K562 (cell line): ENCODE measurements around the gene EXOC3L2. TPM values are rescaled to one million over a fixed set of nuclear protein-coding genes. Genes with fewer than 3 reads are reported as not detected.
A peak's percentile ranks its signal among the peaks of the same experiment; 100 is the strongest.

Experiments
- ATAC-seq: fragments of 200-7000 bp; cut with Tn5 transposase; 3 replicates; pipeline ENCODE4 v1.9.1; 2020; ENCODE audit warnings: moderate library complexity
- BruUV-seq: library from RNA; stranded (reverse); fragments of 400-500 nt; replicated peaks from 2 replicates; lab custom pipeline; 2021; lab: Mats Ljungman, UMichigan
- CTCF ChIA-PET: fragments of 300-600 bp; formaldehyde crosslinking; extraction: SDS; loops from one replicate; lab custom pipeline; 2021; ENCODE audit warnings: low intra/inter-chr PET ratio; lab: Yijun Ruan, JAX
- POLR2A ChIA-PET: fragments of 300-600, 350-650 bp; sonication (Branson Sonifier 250); formaldehyde crosslinking; extraction: SDS; loops from one replicate; lab custom pipeline; 2021; ENCODE audit warnings: antibody characterized with exemption, inconsistent platforms; lab: Yijun Ruan, JAX
- DNase-seq, 4 experiments: peaks; one replicate each; pipeline versions ENCODE4 v3.0.0 to v3.0.0-alpha.2; 2011 to 2018; ENCODE audit warnings: low spot score in 3 of 4, mixed read lengths in 3 of 4; ENCODE audit errors: extremely low read depth in 1 of 4
- FAIRE-seq: peaks from 2 replicates; lab custom pipeline; 2011; peaks lifted over from hg19 to GRCh38; lab: Jason Lieb, UNC
- H2AFZ ChIP-seq: 2 replicates; pipeline ENCODE4 v1.6.0; 2011; ENCODE audit warnings: low read depth, low read length, control low read depth, inconsistent platforms
- H3K27ac ChIP-seq: fragments of 200-600 bp; 3 replicates; pipeline ENCODE4 v1.8.0; 2011; ENCODE audit warnings: low read depth, mild to moderate bottlenecking, control low read depth, inconsistent platforms, low read length, moderate library complexity, mixed read lengths; ENCODE audit errors: extremely low read depth
- H3K27me3 ChIP-seq, 2 experiments: fragments of 300-600 bp in 1 of 2; 2 replicates in 1 of 2; 3 replicates in 1 of 2; pipeline versions ENCODE4 v1.6.0 to v1.8.0; 2011; ENCODE audit warnings: inconsistent platforms in 2 of 2, low read length in 2 of 2, mild to moderate bottlenecking in 1 of 2, mixed read lengths in 1 of 2, moderate library complexity in 1 of 2; ENCODE audit not compliant: control insufficient read depth in 2 of 2, insufficient read depth in 2 of 2
- H3K36me3 ChIP-seq: fragments of 300-600 bp; 3 replicates; pipeline ENCODE4 v1.8.0; 2011; ENCODE audit warnings: mild to moderate bottlenecking, low read length, inconsistent platforms; ENCODE audit not compliant: control insufficient read depth, insufficient read depth
- H3K4me1 ChIP-seq, 2 experiments: fragments of 200-600 bp in 1 of 2; replicated peaks in 1 of 2; 2 replicates in 1 of 2; 3 replicates in 1 of 2; pipeline versions ENCODE4 v1.5.1 to v1.8.0; 2011; ENCODE audit warnings: inconsistent platforms in 2 of 2, low read length in 2 of 2, mild to moderate bottlenecking in 1 of 2, mixed read lengths in 1 of 2, moderate library complexity in 1 of 2; ENCODE audit not compliant: control insufficient read depth in 2 of 2, insufficient read depth in 2 of 2
- H3K4me2 ChIP-seq: 2 replicates; pipeline ENCODE4 v1.6.1; 2011; ENCODE audit warnings: low read length, control low read depth, inconsistent platforms, mixed read lengths; ENCODE audit not compliant: insufficient read depth
- H3K4me3 ChIP-seq: fragments of 200-600 bp; sonication (generic), shearing (Covaris generic); 2 replicates; pipeline ENCODE4 v1.5.1; 2016; ENCODE audit warnings: control low read depth, inconsistent platforms
- H3K79me2 ChIP-seq: fragments of 200-600 bp; 3 replicates; pipeline ENCODE4 v1.8.0; 2011; ENCODE audit warnings: low read length, inconsistent platforms; ENCODE audit not compliant: control insufficient read depth, insufficient read depth
- H3K9ac ChIP-seq, 2 experiments: 2 replicates each; pipeline versions ENCODE4 v1.6.0 to v1.6.1; 2011; ENCODE audit warnings: low read depth in 2 of 2, low read length in 2 of 2, control low read depth in 1 of 2, inconsistent platforms in 1 of 2, mild to moderate bottlenecking in 1 of 2, mixed read lengths in 1 of 2; ENCODE audit not compliant: insufficient read depth in 1 of 2
- H3K9me1 ChIP-seq: one replicate; pipeline ENCODE4 v1.6.0; 2011; ENCODE audit warnings: inconsistent platforms, mild to moderate bottlenecking, low read length, moderate library complexity; ENCODE audit not compliant: control insufficient read depth, insufficient read depth
- H3K9me3 ChIP-seq: replicated peaks from 2 replicates; pipeline ENCODE4 v1.5.1; 2011; ENCODE audit warnings: low read depth, low read length, inconsistent platforms; ENCODE audit not compliant: control insufficient read depth, insufficient read depth
- H4K20me1 ChIP-seq: replicated peaks from 2 replicates; pipeline ENCODE4 v1.6.1; 2011; ENCODE audit warnings: low read length, inconsistent platforms, mixed read lengths; ENCODE audit not compliant: control insufficient read depth, insufficient read depth
- CREB3L1 ChIP-seq: fragments of 450-650 bp; IDR thresholded peaks from 2 replicates; pipeline ENCODE4 v1.6.1; 2014; ENCODE audit warnings: low read depth, mild to moderate bottlenecking, moderate library complexity, borderline replicate concordance
- HMGN3 ChIP-seq: IDR thresholded peaks from 2 replicates; pipeline ENCODE4 v1.6.1; 2011; ENCODE audit warnings: borderline replicate concordance, low read depth, mild to moderate bottlenecking, mixed read lengths, low read length; ENCODE audit not compliant: insufficient read length; ENCODE audit errors: extremely low read depth
- REST ChIP-seq, 2 experiments: fragments of 450-650 bp; formaldehyde crosslinking in 1 of 2; IDR thresholded peaks; 2 replicates each; pipeline versions ENCODE4 v1.4.0 to v1.6.1; 2014 to 2020; ENCODE audit warnings: mild to moderate bottlenecking in 2 of 2, borderline replicate concordance in 1 of 2, low read depth in 1 of 2
- WGBS: fragments of 100-300 bp; shearing (Covaris generic); methylation state at CpG from one replicate; pipeline ENCODE4 v1.1.6; 2016; ENCODE audit warnings: low coverage, mixed read lengths; ENCODE audit not compliant: insufficient coverage; ENCODE audit errors: missing lambda C conversion rate; 5-methylcytosine and 5-hydroxymethylcytosine counted together
- in situ Hi-C: fragments of 300-500 bp; cut with MboI; formaldehyde crosslinking; loops from 4 replicates; pipeline ENCODE4 v1.15.0; 2018; ENCODE audit warnings: inconsistent platforms, mixed read lengths
- intact Hi-C: fragments of 100-400 bp; cut with micrococcal nuclease; formaldehyde crosslinking; loops from 2 replicates; pipeline ENCODE4 v1.14.2; 2022
- polyA plus RNA-seq, 8 experiments: library from polyadenylated mRNA; depleted of rRNA in 4 of 8; stranded (reverse) in 5 of 8; unstranded in 3 of 8; fragments of >200 nt; fragmentation: Nextera tagmentation in 2 of 8; fragmentation: Illumina TruSeq in 1 of 8; extraction: Ambion mirVana in 2 of 8; extraction: Trizol in 1 of 8; gene quantifications; 2 replicates each; pipeline versions ENCODE4 v1.2.1 to v1.2.3, GENCODE V29; 2011 to 2014; ENCODE audit warnings: inconsistent platforms in 1 of 8, missing spikeins in 1 of 8
- total RNA-seq, 7 experiments: library from RNA; depleted of rRNA in 6 of 7; stranded (reverse); fragments of >200 nt in 6 of 7; fragmentation: Illumina TruSeq in 2 of 7; extraction: Trizol in 2 of 7; gene quantifications; 2 replicates each; pipeline versions ENCODE4 v1.2.1 to v1.2.3, GENCODE V29; 2011 to 2021; ENCODE audit warnings: low replicate concordance in 1 of 7

Gene EXOC3L2
- total and polyA plus RNA-seq, 9 of the 15 experiments (the other 6 are each of a cell fraction or from before 2014, with no cell fraction given), result 0.31 to 19.0 (median 2.4) TPM

GRCh38 chr19:45245334-45245787 lies at the start of gene EXOC3L2 (continued):
- peak; percentile 85 for TF ChIP-seq HMGN3

GRCh38 chr19:45294291-45295029 lies 49.3 kb upstream of the EXOC3L2 start:
- H3K9ac ChIP-seq, result 0 out of 4 replicates have a peak overlapping the region, but pooled peaks of 1 of the 2 experiments have one; percentile 10
- intact Hi-C loops, result no loop called here
- H3K27me3 ChIP-seq, result no peaks in the 10 kb centered on the region
- H3K4me3 ChIP-seq, result no peak overlapping the region
- POLR2A ChIA-PET, result interaction anchor here (0.6 kb wide), 1 partner anchor 22 kb away, joined by 3 read pairs; no protein-coding TSS in a partner anchor
- H3K4me2 ChIP-seq, result no peak overlapping the region
- H3K9me1 ChIP-seq, result no peaks in the 10 kb centered on the region
- no peaks in the 10 kb centered on the region for H4K20me1 ChIP-seq
- no peaks in the 10 kb centered on the region for H3K9me3 ChIP-seq
- ATAC-seq (no peak), FAIRE-seq (no peak), DNase-seq (no peak)
- no peak overlapping the region for H3K27ac ChIP-seq
- H2AFZ ChIP-seq, result no peak overlapping the region
- BruUV-seq, result no TSS peak
- in situ Hi-C loops, result no loop called here
- H3K36me3 ChIP-seq, result peaks cover 10% of the 10 kb centered on the region; the same call in 1 of the 3 replicates
- no peaks in the 10 kb centered on the region for H3K79me2 ChIP-seq
- TF ChIP-seq CREB3L1 (no peak), REST (IDR thresholded peaks at IDR 0.05; ENCODE audit: borderline replicate concordance) (peak; percentile 39; the same call in 1 of the 2 replicates), REST (CRISPR knock-in tag; IDR thresholded peaks at IDR 0.05; ENCODE audit: low read depth) (no peak)
- 64% methylated on average over 12 of the region's 12 CpGs for WGBS
- CTCF ChIA-PET, result no interaction called here
- peaks cover 2 to 5% of the 10 kb centered on the region in 2 experiments; a peak in 3 of 5 replicates for H3K4me1 ChIP-seq
